Activated CD4-positive, alpha-beta T cell treated with anti-CD3 and anti-CD28 coated beads, Interleukin-2, amount 50 U/mL, for 16 hours (primary cell): Measurements from ENCODE around the gene MOBP.

Experiments used
- DNase-seq: peaks from one replicate; pipeline ENCODE4 v3.0.0-alpha.2; 2020

The MOBP gene

DNA sequence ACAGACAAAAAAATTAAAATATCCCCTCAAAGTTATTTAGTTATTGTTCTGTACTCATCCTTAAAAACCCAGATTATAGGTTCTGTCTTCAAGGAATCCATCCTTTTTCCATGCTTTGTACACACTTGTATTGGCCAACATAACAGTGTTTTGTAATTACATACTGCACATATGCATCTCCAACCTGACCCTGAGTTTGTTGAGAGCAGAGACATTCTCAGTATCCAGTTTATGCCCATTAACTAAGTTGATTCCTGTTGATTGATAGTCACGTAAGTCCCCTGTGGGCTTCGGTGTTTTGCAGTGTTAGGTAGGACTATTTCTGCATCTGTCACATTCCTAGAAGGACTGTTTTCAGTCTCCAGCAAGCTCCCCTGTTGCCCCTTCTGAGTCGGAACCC is 33.6 kb downstream of the MOBP start:
- no peak for DNase-seq

GRCh38 chr3:39501968-39502837 is 34.7 kb downstream of the MOBP start:
- no peak for DNase-seq

GRCh38 chr3:39502838-39503145 is 35.3 kb downstream of the MOBP start:
- DNase-seq = no peak

DNA sequence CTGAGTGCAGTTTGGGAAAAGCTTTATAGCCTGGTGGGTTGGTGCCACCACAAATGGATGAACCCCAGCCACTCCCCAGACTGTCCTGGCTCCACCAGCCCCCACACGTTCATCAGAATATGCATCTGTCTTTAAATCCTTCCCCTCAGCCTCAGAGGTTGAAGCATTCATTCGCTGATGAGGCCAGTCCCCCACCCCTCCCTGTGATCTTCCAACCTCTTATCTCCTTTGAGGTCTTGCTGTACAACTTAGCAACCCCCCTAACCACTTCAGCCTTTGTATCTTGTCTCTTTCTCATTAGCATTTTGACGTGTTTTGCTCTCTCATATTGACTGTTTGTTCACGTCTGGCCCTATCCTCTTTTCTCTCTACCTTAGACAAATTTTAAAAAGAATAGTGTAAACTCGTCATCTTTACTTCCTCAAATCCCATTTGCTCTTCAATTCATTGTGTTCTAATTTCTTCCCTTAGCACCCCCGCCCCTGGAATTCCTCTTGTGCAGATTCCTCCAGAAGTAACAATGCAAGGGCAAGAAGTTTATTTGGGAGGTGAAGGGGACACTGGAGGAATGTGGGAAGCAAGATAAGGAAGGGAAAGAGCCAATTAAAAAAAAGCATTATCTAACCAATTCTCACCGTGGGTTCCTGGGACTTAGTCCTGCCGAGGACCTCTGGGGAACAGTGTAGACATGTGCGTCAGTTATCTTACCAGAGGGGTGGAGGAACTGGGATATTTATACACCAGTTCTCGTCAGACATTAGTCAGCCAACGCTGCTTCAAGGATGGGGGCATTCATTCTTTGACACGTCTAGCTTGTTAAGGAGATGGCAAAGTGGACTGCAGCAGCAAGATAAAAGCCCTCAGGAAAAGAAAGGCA is 38.6 kb downstream of the MOBP start:
- no peak for DNase-seq

- no peak for DNase-seq
Observed at GRCh38 chr3:39506863-39507262, 39.4 kb downstream of the MOBP start.

DNA sequence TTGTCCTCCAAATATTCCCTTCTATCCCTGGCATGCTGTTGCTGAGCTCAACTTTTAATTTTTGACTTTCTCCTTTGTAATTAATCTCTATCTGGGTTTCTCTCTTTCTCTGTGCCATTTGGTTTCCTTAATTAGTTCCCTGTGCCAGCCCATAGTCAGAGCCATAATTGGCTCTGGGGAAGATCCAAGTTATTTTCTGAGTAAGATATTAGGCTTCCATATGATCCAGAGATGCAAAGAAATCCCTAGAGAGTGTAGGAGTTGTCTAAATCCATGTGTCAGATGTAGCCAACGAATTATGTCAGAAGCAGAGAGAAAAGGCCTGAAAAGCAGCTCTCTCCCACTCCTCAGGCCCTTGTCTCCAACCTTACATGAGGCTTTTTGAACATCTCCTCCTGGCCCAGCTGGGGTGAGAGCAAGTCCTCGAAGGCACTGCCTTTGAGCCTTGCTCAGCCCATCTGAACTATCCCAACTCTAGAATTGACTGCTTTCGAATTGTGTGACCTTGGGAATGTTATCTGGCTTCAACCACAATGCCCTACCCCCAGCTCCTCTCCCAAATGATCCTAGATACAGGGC is 46.4 kb downstream of the MOBP start:
- DNase-seq = no peak

GRCh38 chr3:39515681-39516441 is 48.4 kb downstream of the MOBP start:
- no peak for DNase-seq

- DNase-seq = no peak
Observed at GRCh38 chr3:39519103-39519502, 51.6 kb downstream of the MOBP start.

- no peak for DNase-seq
Observed at GRCh38 chr3:39519554-39520288, 52.2 kb downstream of the MOBP start.

DNA sequence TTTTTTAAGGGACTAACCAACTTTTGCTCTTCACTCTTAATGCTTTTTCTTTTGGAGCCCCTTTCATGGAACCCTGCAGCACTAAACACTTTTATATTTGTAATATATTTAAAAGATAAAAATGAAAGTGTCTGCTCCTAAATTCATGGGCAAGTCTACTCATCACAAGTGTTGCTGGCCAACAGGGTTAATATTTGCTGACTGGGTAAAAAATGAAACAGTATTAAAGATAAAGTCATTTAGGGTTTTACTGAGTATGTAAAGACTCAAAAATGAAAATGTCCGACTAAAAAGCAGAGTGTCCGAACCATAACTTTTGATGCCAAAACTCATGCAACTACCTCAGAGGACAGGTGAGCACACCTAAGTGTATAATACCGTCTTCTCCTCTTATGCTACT is 54.0 kb downstream of the MOBP start:
- DNase-seq = no peak

- no peak for DNase-seq
Observed at GRCh38 chr3:39524107-39524506, 56.6 kb downstream of the MOBP start.

DNA sequence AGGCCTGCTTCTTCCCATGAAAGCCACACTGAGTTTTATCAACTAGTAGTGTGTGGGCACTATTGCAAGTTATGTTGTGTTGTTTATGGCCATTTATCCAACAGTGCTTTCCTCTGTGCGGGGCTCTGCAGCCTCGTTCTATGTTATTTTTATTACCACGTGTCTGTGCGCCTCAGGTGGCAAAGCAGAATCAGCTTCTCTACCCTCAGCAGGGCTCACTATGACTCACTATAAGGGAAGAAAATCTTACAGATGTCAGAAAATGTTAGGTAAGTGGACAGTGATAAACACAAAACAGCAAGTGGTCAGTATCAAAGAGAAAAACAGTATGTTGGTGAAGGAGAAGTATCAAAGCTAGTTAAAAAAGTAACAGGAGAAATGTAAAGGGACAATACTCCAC is 61.4 kb downstream of the MOBP start:
- no peak for DNase-seq

DNA sequence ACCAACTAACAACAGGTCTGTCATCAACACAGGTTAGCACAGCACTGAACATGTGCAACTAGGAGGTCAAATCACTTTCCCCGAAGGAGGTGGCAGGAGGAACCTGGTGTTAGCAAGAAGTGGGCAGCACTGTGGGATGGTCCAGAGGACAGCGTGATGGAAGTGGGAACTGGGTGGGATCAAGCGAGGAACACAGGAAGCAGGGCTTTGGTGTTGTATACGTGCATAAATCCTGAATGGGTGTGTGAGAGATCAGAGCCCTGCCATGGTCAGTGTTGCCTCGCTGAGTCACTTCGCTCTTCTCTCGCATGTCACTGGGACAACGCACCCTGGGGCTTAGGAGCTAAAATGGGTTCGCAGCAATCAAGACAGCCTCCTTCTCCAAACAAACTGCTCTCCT is 62.1 kb downstream of the MOBP start:
- DNase-seq = no peak

- DNase-seq = no peak
Observed at GRCh38 chr3:39531066-39531465, 63.6 kb downstream of the MOBP start.

- no peak for DNase-seq
Observed at GRCh38 chr3:39531665-39532064, 64.2 kb downstream of the MOBP start.

- no peak for DNase-seq
Observed at GRCh38 chr3:39532777-39533176, 65.3 kb downstream of the MOBP start.

- no peak for DNase-seq
Observed at GRCh38 chr3:39533226-39533625, 65.7 kb downstream of the MOBP start.

GRCh38 chr3:39540162-39540921 is 72.9 kb downstream of the MOBP start:
- DNase-seq = peak; percentile 77

DNA sequence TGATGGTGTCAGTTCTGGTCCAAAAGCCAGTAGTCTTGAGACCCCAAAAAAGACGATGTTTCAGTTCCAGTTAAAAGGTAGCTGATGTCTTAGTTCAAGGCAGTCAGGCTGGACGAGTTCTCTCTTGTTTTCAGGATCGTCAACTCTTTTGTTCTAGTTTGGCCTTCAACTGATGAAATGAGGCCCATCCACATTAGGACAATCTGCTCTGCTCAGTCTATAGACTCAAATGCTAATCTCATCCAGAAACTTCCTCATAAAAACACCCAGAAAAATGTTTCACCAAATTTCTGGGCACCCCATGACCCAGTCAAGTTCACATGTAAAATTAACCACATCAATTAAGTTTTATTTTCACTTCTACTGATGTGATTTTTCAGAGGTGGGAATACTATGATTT is 74.0 kb downstream of the MOBP start:
- DNase-seq = no peak

DNA sequence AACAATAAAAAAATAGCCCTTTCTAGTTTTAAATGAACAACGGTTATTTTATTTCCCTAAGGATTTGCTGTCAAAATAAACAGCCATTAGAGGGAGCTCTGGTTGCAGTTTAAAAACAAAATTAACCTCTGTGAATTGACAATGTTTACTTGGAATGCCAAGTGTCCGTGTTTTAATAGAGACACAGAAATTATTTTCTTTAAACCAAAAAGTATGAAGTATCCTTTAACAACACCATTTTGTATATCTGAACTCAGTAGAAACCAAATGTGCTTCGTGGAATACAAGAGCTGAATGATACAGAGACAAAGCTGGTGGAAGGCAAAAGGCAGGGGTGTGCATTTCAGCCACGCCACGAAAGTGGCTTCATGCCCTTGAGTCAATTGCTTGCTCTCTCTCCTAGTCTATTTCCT is 74.4 kb downstream of the MOBP start:
- DNase-seq = no peak

DNA sequence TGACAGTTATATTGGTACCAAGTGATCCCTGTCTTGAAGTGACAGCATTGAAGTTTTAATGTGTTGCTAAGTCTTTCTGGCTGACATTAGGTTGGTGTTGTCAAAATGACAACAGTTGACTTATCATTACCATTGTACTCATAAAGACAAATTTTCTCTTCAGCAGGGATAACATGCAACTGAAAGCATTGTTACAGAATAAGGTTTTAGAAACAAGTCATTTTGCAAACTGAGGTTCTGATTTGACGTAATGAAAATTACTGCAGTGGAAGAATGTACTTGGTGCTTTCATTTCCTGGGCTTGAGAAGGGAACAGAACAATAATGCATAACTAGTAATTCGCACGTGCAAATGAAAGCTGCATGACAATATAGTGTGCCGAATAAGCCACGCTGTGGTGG is 75.1 kb downstream of the MOBP start:
- DNase-seq = peak; percentile 65

DNA sequence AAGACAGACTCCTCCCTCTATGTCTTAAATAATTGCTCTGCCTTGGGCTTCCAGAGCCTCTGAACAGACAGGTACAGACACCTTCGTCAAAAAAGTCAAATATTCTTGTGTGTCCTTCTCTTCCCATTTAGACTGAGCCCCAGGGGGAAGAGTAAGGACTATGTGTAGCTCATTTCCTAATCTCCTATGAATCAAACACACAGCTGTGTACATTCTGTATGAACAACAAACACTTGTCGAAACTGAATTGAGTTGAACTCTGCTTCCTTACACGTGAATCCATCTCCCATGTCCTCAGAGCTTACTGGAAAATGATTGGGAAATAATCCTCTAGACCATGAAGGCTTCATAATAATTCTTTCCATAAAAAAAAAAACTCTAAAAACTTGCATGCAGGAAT is 80.8 kb downstream of the MOBP start:
- no peak for DNase-seq
